Spleen (tissue), 11 donors: ENCODE measurements around the gene INVS. TPM values are rescaled to one million over a fixed set of nuclear protein-coding genes. Genes with fewer than 3 reads are reported as not detected.

Experiments
- DNase-seq: peaks from one replicate; pipeline ENCODE4 v3.0.0-alpha.2; 2020
- H3K27ac ChIP-seq, 8 donors: fragments of 200-600 bp; sonication (generic) in 7 of 8; 1 replicate in 4 of 8; 2 replicates in 4 of 8; pipeline versions ENCODE4 v1.5.0 to v1.8.0; 2016 to 2021; ENCODE audit warnings: inconsistent platforms in 4 of 8, mild to moderate bottlenecking in 4 of 8, moderate library complexity in 1 of 8
- H3K27me3 ChIP-seq, 7 donors: fragments of 200-600 bp; sonication (generic) in 6 of 7; replicated peaks in 1 of 7; 1 replicate in 4 of 7; 2 replicates in 3 of 7; pipeline versions ENCODE4 v1.5.0 to v1.8.0; 2016 to 2021; ENCODE audit warnings: inconsistent platforms in 3 of 7, mild to moderate bottlenecking in 1 of 7
- H3K36me3 ChIP-seq, 6 donors: fragments of 200-600 bp; sonication (generic) in 5 of 6; 1 replicate in 4 of 6; 2 replicates in 2 of 6; pipeline versions ENCODE4 v1.5.0 to v1.8.0; 2016 to 2021; ENCODE audit warnings: inconsistent platforms in 2 of 6
- H3K4me1 ChIP-seq, 6 donors: fragments of 200-600 bp; sonication (generic) in 5 of 6; 1 replicate in 3 of 6; 2 replicates in 3 of 6; pipeline versions ENCODE4 v1.5.0 to v1.8.0; 2016 to 2021; ENCODE audit warnings: inconsistent platforms in 3 of 6
- H3K4me3 ChIP-seq, 8 donors: fragments of 200-600 bp; sonication (generic) in 7 of 8; 1 replicate in 4 of 8; 2 replicates in 4 of 8; pipeline versions ENCODE4 v1.5.0 to v1.8.0; 2016 to 2021; ENCODE audit warnings: inconsistent platforms in 4 of 8, mild to moderate bottlenecking in 4 of 8, moderate library complexity in 2 of 8
- H3K9me3 ChIP-seq, 8 donors: fragments of 200-600 bp; sonication (generic) in 7 of 8; 1 replicate in 4 of 8; 2 replicates in 4 of 8; pipeline versions ENCODE4 v1.5.0 to v1.8.0; 2016 to 2021; ENCODE audit warnings: inconsistent platforms in 4 of 8
- POLR2A ChIP-seq, 3 donors: fragments of 450-650 bp; IDR thresholded peaks; one replicate each; pipeline ENCODE4 v1.5.1; 2017; ENCODE audit warnings: antibody characterized with exemption in 3 of 3, mild to moderate bottlenecking in 1 of 3
- POLR2AphosphoS5 ChIP-seq, 3 donors: sonication (generic); formaldehyde crosslinking; IDR thresholded peaks; one replicate each; pipeline ENCODE4 v1.5.1; 2017; ENCODE audit warnings: antibody characterized with exemption in 3 of 3
- WGBS, 5 donors: extraction: QIAGEN DNeasy Blood & Tissue Kit in 3 of 5; methylation state at CpG; one replicate each; pipeline versions ENCODE4 v1.1.5 to v1.1.7; 2013 to 2018; 5-methylcytosine and 5-hydroxymethylcytosine counted together
- intact Hi-C: fragments of 100-400 bp; cut with DNase I; formaldehyde crosslinking; loops from one replicate; pipeline ENCODE4 v1.15.0; 2023; ENCODE audit warnings: low total_unique reads
- polyA plus RNA-seq, 3 donors: library from polyadenylated mRNA; stranded (reverse); fragments of 200-250 nt; gene quantifications; one replicate each; pipeline ENCODE4 v1.2.1, GENCODE V29; 2013
- total RNA-seq, 7 donors: library from RNA; depleted of rRNA in 3 of 7; stranded (reverse); fragments of >200 nt in 3 of 7; fragmentation: NEBNext Ultra II Directional in 4 of 7; extraction: Animal tissue kit (Norgen Biotek cat#: 25700) in 4 of 7; gene quantifications; one replicate each; pipeline versions ENCODE4 v1.1.0 to v1.2.1, GENCODE V29; 2016 to 2021
- TF ChIP-seq, protein P1 (sequence below), 11 experiments: fragments of 200-600 bp in 7 of 11; fragments of 450-650 bp in 4 of 11; sonication (generic) in 4 of 11; IDR thresholded peaks in 8 of 11; conservative IDR thresholded peaks in 3 of 11; 1 replicate in 7 of 11; 2 replicates in 4 of 11; pipeline versions ENCODE4 v1.4.0 to v1.8.0; 2016 to 2021; ENCODE audit warnings: antibody characterized with exemption in 11 of 11, inconsistent platforms in 4 of 11, mild to moderate bottlenecking in 1 of 11
- donor health status: healthy with polysubstance abuse.
- donor health status: DM: no; HTN: no; CAD: no; lungs with moderate emphysema.
- donor health status: DM: no; HTN: no; CAD: no.
- donor health status: Bipolar disorder and iron deficiency.
- donor health status: healthy.
- donor health status: DM: no; HTN: no; CAD: no.
- donor health status: DM: yes; HTN: yes; CAD: no.

The INVS gene
- total and polyA plus RNA-seq, 10 donors, result 3.0 to 49.5 (median 25.9) TPM

DNA sequence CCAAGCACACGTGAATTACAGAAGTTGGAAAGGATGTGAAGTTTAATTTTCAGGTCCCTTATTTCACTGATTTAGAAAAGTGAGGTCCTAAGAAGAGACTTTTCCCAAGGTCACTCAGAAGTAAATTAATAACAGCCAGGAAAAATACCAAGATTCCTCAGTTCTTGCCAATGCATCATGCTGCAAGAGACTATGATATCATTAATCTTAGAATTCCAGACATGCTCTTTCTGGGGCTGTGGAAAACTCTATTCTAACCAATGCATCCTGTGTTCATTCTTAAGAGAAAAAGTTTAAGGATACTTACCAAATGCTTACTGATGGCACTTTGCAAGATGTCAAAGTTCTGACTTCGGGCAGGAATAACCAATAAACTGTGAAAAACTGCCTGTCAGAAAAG, 210.9 kb downstream of the INVS start:
- Histone ChIP-seq H3K4me3 (no peak overlapping the region), H3K4me1 (no peaks in the 10 kb centered on the region), H3K36me3 (peaks cover 0 to 88% (median 18%) of the 10 kb centered on the region in 6 donors), H3K27me3 (no peaks in the 10 kb centered on the region), H3K27ac (no peak overlapping the region), H3K9me3 (no peaks in the 10 kb centered on the region)
- DNase-seq, result no peak
- TF ChIP-seq, protein P1, sequence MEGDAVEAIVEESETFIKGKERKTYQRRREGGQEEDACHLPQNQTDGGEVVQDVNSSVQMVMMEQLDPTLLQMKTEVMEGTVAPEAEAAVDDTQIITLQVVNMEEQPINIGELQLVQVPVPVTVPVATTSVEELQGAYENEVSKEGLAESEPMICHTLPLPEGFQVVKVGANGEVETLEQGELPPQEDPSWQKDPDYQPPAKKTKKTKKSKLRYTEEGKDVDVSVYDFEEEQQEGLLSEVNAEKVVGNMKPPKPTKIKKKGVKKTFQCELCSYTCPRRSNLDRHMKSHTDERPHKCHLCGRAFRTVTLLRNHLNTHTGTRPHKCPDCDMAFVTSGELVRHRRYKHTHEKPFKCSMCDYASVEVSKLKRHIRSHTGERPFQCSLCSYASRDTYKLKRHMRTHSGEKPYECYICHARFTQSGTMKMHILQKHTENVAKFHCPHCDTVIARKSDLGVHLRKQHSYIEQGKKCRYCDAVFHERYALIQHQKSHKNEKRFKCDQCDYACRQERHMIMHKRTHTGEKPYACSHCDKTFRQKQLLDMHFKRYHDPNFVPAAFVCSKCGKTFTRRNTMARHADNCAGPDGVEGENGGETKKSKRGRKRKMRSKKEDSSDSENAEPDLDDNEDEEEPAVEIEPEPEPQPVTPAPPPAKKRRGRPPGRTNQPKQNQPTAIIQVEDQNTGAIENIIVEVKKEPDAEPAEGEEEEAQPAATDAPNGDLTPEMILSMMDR (IDR thresholded peaks at IDR 0.05 in 8 of 11, conservative IDR thresholded peaks at IDR 0.05 in 3 of 11), result no peak
- TF ChIP-seq POLR2A (IDR thresholded peaks at IDR 0.05) (no peak), POLR2AphosphoS5 (IDR thresholded peaks at IDR 0.05) (no peak)
- 84 to 95% (median 92%) methylated on average over 2 of the region's 2 CpGs for WGBS, 5 donors
- intact Hi-C loops, result no loop called here

DNA sequence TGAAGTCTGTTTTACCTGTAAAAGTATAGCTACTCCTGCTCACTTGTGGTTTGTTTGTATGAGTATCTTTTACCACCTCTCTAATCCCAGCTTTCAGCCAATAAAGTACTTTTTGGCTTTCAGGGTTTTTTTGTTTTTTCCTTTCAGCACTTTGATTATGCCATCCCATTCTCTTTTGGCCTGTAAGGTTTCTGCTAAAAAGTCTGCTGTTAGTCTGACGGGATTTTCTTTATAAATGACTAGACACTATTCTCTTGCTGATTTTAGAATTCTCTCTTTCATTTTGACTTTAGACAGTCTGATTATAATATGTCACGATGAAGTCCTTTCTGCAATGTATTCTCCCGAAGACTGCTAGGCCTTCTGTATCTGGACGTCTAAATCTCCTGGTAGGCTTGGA, 216.5 kb downstream of the INVS start:
- Histone ChIP-seq H3K4me3 (no peak overlapping the region), H3K27ac (no peak overlapping the region), H3K36me3 (peaks cover 0 to 83% (median 28%) of the 10 kb centered on the region in 6 donors), H3K27me3 (no peaks in the 10 kb centered on the region), H3K9me3 (no peaks in the 10 kb centered on the region), H3K4me1 (no peaks in the 10 kb centered on the region)
- intact Hi-C loops, result no loop called here
- 89 to 93% (median 90%) methylated on average over 4 of the region's 4 CpGs for WGBS, 5 donors
- no peak for DNase-seq
- TF ChIP-seq POLR2A (IDR thresholded peaks at IDR 0.05) (no peak), POLR2AphosphoS5 (IDR thresholded peaks at IDR 0.05) (no peak)
- TF ChIP-seq, protein P1 (IDR thresholded peaks at IDR 0.05 in 8 of 11, conservative IDR thresholded peaks at IDR 0.05 in 3 of 11), result no peak

DNA sequence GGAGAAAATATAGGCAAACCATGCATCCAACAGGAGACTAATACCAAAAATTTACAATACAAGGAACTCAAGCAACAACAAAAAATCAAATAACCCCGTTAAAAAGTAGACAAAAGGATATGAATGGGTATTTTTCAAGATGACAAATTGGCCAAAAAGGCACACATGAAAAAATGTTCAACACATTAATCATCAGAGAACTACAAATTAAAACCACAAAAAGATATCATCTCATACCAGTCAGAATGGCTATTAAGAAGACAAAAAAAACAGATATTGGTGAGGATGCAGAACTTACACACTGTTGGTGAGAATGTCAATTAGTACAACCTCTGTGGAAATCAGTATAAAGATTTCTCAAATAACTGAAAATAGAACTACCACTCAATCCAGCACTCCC, 218.7 kb downstream of the INVS start:
- WGBS, 5 donors, result 40 to 72% (median 48%) methylated on average over 1 of the region's 1 CpG
- no peak overlapping the region for H3K27ac ChIP-seq
- H3K4me3 ChIP-seq, result no peak overlapping the region
- intact Hi-C loops, result no loop called here
- peaks cover 0 to 2% (median 0%) of the 10 kb centered on the region in 6 donors for H3K4me1 ChIP-seq
- peaks cover 0 to 82% (median 31%) of the 10 kb centered on the region in 6 donors for H3K36me3 ChIP-seq
- no peaks in the 10 kb centered on the region for H3K27me3 ChIP-seq
- no peaks in the 10 kb centered on the region for H3K9me3 ChIP-seq
- DNase-seq, result no peak
- TF ChIP-seq, protein P1 (IDR thresholded peaks at IDR 0.05 in 8 of 11, conservative IDR thresholded peaks at IDR 0.05 in 3 of 11), result no peak
- TF ChIP-seq POLR2AphosphoS5 (IDR thresholded peaks at IDR 0.05), result no peak
- TF ChIP-seq POLR2A (IDR thresholded peaks at IDR 0.05), result no peak

DNA sequence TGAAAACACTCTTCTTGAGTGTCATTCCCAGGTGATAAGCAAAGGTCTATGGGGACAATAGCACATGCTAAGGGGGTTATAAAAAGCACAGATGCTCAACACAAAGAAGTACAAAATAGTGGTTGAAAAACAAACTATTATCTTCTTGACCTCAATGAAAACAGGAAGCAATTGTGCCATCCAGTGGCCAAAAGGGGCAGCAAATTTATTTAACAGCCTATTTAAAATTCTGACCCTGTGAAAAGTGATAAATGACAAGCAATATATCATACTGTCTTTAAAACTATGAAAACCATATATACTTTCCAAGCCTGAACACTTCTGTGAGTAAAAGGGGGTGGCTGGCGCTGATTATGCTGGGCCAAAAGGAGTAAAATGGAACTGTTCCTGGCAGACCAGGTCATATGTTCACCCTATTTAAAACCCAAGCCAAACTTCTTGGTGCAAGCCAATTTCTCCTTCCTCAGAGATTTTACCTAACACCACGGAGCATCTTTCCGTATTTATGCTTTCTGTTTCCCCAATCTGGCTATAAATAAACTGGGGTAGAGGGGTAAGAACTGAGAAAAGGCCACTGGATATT, 224.0 kb downstream of the INVS start:
- WGBS, 5 donors, result 67 to 85% (median 72%) methylated on average over 3 of the region's 3 CpGs
- no peak for DNase-seq
- H3K9me3 ChIP-seq, result no peaks in the 10 kb centered on the region
- H3K36me3 ChIP-seq, result peaks cover 0 to 82% (median 36%) of the 10 kb centered on the region in 6 donors
- no peak overlapping the region for H3K27ac ChIP-seq
- H3K27me3 ChIP-seq, result no peaks in the 10 kb centered on the region
- no peak overlapping the region for H3K4me3 ChIP-seq
- peaks cover 0 to 20% (median 0%) of the 10 kb centered on the region in 6 donors for H3K4me1 ChIP-seq
- intact Hi-C loops, result loop anchor here (10.0 kb wide), 1 partner anchor 298 kb away; no protein-coding TSS in a partner anchor
- TF ChIP-seq POLR2A (IDR thresholded peaks at IDR 0.05), result no peak
- TF ChIP-seq, protein P1 (IDR thresholded peaks at IDR 0.05 in 8 of 11, conservative IDR thresholded peaks at IDR 0.05 in 3 of 11), result peak in 8 of 11 experiments; percentile 31 to 62 (median 55)
